Measurements from ENCODE around the gene SEPTIN8.

DNA sequence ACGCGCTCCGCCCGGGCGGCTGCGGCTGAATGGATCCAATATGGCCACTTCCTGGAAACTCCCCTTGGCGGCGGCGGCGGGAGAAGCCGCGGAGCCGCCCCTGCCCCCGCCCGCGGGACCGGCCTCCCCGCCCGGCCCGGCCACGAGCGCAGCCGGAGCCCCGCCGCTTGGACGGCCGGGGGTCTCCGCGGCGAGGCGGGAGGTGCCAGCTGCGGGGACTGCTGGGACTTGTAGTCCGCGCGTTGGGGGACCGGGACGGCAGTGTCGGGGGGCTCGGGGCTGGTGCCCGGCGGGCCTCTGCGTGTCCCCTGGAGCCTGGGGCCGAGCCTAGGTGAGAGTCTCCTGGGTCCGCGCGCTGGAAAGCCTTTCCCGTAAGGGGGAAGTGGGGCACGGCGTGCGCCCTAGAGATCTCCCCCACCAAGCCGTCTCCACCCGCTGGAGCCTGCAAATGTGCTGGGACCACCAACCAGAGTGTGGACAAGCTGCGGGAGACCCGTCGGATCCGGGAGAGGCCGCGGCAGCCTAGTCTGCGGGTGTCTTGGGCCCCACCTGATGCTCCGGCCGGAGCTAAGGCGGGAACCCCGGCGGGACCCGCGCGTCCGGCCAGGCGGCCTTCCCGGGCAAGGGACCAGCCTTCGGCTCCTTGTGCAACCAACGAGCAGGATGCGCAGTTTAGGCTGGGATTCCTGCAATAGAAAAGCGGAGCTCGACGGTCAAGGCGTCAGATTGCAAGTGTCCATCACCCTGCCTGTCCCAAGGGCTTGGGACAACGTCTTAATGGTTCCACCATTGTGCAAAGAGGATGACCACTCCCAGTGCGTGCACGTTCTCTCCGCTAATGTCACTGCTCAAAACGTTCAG, at the start of gene SEPTIN8:
- TF ChIP-seq EZH2 (IDR thresholded peaks at IDR 0.05; ENCODE audit: borderline replicate concordance, low read depth, low read length, severe bottlenecking), result no peak
- TF ChIP-seq, protein P1, sequence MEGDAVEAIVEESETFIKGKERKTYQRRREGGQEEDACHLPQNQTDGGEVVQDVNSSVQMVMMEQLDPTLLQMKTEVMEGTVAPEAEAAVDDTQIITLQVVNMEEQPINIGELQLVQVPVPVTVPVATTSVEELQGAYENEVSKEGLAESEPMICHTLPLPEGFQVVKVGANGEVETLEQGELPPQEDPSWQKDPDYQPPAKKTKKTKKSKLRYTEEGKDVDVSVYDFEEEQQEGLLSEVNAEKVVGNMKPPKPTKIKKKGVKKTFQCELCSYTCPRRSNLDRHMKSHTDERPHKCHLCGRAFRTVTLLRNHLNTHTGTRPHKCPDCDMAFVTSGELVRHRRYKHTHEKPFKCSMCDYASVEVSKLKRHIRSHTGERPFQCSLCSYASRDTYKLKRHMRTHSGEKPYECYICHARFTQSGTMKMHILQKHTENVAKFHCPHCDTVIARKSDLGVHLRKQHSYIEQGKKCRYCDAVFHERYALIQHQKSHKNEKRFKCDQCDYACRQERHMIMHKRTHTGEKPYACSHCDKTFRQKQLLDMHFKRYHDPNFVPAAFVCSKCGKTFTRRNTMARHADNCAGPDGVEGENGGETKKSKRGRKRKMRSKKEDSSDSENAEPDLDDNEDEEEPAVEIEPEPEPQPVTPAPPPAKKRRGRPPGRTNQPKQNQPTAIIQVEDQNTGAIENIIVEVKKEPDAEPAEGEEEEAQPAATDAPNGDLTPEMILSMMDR (IDR thresholded peaks at IDR 0.05; ENCODE audit: extremely low read depth in 1 of 2, insufficient read depth in 1 of 2, low read depth in 1 of 2, low read length in 2 of 2), result no peak

Measured in endothelial cell of umbilical vein (primary cell).